Stimulated activated CD8-positive, alpha-beta memory T cell treated with anti-CD3 and anti-CD28 coated beads, Interleukin-4, amount 100 ng/mL, for 4 hours (primary cell): ENCODE results near the gene SH2D6.
"Not testable (repeated sequence)": the region's sequence is repeated elsewhere in the genome, so short reads cannot be mapped to it uniquely, and the experiment has no call there.

Source experiments
- DNase-seq, 2 donors: peaks; one replicate each; pipeline ENCODE4 v3.0.0-alpha.2; 2020; ENCODE audit warnings: low read depth in 2 of 2, low spot score in 1 of 2

Gene SH2D6

DNA sequence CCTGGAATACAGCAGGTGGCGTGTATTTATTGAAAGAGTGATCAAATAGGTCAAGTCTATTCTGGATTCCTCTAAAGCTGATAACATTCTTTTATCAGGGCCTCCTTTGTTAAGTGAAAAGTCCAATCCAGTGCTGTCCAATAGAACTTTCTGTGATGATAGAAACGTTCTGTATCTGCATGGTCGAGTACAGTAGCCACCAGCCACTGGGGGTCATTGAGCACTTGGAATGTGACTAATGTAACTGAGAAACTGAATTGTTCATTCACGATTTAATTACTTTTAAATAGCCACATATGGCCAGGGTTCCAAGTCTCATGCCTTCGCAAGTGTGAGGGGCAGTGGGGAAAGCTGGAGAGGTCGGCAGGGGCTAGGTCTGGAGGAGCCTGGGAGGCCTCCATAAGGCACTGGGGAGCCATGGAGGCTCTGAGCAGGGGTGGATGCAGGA, 20.5 kb downstream of the SH2D6 start:
- DNase-seq: no peak

DNA sequence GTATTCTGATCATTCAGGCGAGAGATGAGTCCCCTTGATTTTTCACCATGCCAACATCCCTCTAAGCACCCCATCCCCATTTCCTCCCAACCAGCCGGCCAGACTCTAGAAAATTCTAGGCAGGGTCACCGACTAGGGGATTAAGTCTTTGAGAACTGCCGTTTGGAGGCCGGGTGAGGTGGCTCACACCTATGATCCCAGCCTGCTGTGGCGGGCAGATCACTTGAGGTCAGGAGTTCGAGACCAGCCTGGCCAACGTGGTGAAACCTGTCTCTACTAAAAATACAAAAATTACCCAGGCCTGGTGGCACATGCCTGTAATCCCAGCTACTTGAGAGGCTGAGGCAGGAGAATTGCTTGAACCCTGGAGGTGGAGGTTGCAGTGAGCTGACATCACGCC, 21.1 kb downstream of the SH2D6 start:
- DNase-seq: not testable (repeated sequence)

DNA sequence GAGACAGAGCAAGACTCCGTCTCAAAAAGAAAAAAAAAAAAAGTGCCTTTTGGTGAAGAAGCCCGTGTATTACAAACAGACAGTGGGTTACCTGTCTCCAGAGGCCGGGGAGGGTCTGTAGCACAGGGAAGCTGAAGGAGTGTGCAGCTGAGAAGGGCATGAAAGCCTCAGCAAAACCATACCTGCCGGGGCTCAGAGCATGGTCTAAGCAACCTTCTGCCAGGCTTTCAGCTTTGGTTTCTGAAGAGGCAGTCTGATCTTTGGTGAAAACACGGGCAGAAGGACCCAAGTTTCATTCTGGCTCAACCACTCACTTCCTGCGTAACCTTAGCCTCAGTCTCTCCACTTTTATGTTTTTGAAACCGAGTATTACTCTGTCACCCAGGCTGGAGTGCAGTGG, 21.5 kb downstream of the SH2D6 start:
- DNase-seq: no peak

DNA sequence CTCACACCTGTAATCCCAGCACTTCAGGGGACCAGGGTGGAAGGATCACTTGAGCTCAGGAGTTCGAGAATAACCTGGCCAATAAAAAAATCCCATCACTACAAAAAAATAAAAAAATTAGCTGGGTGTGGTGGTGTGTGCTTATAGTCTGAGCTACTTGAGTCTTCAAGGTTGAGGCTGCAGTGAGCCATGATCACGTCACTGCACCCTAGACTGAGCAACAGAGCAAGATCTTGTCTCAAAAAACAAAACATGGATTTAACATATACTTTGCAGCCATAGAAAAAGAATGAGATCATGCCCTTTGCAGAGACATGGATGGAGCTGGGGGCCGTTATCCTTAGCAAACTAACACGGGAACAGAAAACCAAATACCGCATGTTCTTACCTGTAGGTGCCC, 22.2 kb downstream of the SH2D6 start:
- no peak for DNase-seq

DNA sequence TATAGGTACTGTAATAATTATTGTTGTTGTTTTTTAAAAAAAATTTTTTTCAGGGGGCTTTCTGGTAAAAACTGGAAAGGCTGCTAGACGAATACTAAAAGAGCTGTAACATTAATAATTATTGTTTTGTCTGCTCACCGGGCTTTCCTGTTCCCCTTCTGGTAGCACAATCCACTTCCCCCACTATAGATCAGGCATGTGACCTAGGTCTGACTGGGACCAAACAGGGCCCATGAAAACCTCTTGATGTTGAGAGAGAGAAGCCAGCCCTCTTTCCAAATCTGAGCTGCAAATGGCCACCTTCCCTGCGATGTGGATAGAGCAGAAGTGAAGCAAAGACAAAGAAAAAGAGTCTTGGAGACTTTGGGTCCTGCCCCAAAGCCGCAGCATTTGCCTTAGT, 23.4 kb downstream of the SH2D6 start:
- DNase-seq: no peak

DNA sequence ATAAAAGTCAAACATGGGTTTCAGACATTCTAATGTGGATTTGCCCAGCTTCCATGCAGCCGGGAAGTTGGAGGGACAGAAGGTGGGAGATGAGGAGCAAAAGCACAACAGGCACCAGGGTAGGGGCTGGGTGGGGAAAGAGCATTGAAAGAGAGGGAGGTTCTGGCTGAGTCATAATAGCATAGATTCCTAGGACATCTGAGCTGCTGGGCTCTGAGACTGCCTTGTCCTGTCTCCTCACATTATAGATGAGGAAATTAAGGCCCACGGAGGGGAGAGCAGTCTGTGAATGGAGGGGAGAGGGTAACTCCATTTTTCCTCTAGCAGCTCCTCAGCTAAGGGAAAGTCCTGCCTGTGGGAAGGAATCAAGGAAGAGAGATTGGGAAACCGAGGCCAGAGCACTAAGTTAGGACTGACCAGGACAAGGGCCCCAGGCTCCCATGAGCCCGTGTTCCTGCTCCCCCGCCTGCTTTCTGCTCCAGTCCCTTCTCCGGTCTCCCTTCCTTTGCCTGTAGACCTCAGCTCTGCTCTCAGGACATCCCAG, 26.2 kb downstream of the SH2D6 start:
- no peak for DNase-seq

DNA sequence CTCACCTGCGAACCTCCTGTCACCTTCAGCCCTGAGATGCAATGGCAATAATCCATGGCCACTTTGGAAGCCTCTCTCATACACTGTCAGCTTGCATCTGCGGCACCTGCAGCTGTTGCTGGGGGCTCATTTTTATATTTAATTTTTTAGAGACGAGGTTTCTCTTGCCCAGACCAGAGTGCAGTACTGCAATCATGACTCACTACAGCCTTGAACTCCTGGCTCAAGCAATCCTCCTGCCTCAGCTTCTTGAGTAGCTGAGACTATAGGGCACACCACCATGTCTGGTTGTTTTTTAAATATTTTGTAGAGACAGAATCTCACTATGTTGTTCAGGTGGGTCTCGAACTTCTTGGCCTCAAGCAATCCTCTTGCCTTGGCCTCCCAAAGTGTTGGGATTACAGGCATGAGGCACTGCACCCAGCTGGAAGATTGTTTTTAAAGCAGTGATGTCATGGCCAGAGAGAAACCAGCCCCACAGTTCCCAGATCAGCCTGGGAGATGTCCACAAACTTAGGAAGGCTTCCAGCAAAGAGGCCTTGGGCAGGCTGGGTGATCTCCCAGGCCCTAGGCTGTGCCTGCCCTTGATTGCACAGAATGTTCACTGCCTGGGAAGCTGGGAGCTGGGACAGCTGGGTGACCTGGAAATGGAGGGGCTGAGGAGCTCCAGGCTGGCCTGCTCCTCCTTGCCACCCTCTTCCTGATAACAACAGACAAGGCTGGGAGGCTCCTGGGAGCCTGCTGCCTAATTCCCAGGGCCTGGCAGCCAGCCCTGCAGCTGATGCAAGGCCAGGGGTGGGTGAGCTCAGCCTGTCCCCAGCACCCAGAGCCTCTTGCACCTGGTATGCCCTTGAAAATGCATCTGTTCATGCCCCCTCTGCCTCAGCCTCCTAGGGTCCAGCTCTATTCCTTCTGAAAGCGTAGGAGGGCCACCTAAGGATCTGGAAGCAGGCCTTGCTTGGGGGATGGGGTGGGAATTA, 27.1 kb downstream of the SH2D6 start:
- no peak for DNase-seq

DNA sequence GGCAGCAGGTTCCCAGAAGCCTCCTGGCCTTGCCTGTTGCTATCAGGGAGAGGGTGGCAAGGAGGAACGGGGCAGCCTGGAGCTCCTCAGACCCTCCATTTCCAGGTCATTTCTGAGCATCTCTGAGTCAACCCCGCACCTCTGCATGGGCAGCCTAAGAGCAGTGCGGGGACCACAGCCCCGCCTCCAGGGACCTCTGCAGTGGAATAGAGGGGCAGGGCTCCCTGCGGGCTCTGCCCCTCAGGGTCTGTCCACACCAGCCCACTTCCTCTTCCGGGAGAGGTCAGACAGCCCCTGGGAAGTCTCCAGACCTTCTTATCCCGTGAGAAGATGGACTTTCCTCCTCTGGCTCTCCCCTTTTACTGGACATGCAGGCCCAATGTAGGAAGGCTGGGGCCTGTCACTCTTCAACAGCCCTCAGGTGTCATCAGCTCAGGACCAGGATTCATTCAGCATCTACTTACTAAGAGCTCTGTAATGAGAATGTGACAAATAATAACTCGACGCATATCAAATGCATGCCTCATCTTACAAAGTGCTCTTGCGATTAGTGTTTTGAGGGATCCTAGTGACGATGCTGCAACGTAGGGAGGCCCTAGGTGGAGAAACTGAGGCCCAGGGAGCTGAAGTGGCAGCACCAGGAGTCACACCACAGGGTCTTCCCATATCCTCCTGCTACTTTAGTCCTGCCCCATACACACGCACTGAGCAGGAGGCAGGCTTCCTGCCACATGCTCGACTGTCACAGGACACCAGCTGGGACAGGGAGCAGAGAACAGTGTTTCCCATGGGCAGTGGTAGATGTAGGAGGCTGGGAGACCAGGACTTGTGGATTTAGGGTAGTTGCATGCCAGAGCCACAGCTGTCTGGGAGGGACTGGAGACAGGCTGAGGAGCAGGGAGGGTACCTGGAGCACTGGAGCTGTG, 28.0 kb downstream of the SH2D6 start:
- DNase-seq: no peak

DNA sequence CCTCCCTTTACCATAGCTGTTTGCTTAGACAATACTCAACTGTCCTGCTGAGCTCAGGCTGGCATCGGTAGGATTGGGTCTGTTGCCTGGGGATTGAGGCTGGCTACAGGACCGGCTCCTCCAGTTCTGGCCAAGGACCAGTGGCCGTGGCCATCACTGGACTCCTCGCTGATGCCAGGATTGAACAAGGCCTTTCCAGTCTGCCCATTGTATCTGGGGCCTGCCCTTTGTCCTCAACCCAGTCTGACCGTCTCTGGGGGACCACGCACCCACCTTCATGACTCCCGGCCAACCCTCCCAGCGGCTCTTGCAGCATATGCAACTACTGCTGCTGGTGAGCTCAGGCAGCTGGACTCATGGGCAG, 28.7 kb downstream of the SH2D6 start:
- DNase-seq: no peak

DNA sequence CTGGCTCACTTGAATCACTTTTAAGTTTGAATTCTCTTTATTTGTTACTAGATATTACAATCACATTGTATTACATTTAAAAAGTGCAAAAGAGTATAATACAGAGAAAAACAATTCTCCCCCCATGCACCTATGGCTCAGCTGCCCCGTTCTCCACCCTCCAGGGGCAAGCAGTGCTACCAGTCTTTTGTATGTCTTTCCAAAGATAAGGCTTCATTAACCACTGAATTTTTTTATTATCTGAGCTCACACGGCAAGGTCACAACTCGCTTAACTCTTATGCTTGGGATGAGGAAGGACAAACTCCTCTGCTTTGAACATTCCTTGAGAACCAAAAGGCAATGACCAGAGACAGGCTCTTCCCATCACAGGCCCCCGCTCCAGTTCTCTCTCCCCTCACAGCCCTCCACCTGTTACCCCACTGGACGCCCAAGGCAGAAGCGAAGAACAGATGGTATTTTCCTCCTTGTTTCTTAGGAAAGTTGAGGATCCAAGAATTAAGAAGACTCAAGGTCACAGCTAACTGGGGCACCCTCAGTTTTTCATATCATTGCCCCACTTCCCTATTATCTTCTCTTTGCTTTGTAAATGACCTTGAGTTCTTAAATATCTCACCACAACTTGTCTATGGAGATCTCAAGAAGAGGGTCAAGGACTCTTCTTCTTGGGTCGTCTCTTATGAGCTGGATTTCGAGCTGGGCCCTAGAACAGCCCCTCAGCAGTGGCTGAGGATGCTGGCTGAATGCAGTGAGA, 30.1 kb downstream of the SH2D6 start:
- no peak for DNase-seq

DNA sequence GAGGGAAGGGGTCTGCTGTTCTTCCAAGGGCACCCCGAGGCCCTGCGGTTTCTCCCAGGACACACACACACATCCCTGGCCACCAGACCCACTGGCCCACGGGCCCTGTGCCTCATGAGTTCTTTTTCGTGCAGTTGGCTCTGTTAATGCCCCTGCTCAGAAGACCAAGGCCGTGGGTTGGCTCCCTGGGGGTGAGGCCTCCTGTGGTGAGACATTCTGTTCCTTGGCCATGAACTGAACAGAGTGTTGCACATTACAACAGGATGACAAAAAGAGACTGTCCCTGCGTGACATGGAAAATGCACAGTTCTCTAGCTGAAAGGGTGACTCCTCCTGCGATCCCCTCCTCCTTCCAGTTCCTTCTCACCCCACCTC, 30.7 kb downstream of the SH2D6 start:
- no peak for DNase-seq

DNA sequence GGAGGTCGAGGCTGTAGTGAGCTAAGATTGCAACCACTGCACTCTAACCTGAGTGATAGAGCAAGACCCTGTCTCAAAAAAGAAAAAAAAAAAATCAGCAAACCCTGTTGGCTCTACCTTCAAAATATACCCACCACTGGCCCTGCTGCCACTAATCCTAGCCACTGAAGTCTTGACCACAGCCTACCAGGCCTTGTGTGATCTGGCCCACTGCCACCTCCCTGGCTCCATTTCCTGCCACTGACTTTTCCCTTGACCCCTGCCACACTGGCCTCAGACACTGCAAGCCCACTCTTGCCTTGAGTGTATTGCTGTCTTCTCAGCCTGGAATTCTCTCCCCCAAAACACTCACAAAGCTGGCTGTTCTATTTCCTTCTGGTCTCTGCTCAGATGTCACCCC, 33.7 kb downstream of the SH2D6 start:
- DNase-seq: no peak

DNA sequence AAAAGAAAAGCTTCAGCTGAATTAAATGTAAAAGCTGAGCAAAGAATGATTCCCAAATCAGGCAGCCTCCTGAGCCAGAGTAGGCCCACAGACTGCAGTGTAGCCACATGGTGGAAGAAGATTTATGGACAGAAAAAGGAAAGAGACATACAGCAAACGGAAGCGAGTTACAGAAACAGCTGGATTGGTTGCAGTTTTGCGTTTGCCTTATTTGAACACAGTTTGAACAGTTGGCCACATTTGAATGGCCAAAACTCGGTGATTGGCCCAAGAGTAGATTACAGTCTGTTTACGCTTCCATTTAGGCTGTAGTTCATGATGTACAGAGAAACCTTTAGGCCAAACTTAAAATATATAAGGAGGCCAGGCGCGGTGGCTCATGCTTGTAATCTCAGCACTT, 35.1 kb downstream of the SH2D6 start:
- no peak for DNase-seq

DNA sequence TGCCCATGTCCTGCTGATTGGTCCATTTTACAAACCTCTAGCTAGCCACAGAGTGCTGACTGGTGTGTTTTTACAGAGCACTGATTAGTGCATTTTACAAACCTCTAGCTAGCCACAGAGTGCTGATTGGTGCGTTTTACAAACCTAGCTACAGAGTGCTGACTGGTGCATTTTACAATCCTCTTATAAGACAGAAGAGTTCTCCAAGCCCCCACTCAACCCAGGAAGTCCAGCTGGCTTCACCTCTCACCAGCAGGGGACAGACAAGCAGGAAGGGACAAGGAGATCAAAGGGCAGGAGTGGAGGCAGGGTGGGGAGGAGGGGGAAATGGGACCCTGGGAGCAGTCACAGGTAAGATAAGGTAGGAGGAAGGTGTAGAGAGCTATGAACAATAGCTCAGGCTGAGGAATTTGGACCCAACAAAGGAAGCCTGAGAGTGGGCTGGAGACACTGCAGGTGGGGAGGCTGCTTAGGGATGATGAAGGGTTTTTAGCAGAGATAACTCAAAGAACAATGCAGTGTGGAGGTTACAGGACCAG, 37.1 kb downstream of the SH2D6 start:
- no peak for DNase-seq

DNA sequence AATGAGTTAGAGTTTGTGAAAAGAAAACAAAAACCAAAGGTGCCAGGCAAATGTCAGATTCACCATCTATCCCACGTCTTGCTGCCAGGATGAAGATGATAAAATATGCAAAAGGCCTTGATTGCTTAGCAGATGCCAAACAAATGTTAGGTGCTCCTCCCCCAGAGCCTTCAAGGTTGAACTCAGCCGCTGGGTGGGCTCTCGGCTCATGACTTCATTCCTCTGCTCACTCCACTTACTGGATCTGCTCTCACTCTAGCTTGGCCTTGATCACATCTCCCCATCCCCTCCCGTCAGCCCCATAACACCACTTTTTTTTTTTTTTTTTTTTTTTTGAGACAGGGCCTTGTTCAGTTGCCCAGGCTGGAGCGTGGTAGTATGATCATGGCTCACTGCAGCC, 38.5 kb downstream of the SH2D6 start:
- no peak for DNase-seq

DNA sequence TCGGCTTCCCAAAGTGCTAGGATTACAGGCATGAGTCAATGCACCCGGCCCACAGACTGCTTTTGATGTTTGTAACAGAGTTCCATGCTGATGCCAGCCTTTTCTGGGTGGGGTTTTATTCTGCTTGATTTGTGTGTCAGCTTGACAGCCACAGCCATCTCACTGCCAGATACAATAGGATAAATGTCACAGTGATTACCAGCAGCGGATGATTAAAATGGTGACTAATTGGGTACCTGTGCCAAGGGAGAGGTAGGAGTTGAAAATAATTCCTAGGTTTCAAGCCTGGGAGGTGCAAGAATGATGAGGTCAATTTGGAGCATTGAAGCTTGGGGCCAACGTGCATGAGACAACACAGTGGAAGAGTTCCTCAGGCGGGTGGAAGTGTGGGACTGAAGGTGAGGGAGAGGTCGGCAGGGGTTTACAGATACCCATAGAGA, 39.4 kb downstream of the SH2D6 start:
- no peak for DNase-seq

DNA sequence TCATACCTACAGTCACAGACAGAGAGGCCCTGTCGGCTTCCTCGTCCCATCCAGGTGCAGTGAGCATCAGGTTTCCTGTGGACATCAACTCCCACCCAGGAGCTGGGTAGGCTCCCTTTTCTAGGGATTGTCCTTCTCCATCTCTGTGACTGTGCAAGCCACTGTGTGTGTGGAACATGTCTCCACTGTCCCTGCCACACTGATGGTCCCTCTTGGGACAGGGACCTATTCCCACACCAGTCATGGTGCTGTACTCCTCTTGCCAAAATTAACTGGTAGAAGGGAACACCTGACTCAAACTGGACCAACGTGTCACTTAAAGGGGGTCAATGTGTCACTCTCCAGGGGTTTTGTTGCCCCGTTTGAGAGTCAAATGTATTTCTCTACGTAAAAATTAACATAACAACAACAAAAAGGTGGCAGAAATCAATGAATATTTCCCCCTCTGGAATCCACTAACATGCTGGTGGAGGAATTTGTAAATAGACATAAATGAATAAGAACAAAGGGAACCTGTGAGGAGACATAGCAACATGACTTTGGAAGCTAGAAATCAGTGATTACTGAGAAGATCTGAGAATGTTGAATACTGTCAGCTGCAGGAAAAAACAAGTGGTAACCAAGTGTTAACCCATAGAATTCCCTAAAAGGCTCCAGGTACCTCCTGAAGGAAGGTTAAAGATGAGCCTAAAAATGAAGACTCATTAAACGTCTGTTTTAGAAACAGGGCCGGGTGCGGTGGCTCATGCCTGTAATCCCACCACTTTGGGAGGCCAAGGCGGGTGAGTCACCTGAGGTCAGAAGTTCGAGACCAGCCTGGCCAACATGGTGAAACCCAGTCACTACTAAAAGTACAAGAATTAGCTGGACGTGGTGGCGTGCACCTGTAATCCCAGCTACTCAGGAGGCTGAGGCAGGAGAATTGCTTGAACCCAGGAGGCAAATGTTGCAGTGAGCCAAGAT, 40.4 kb downstream of the SH2D6 start:
- no peak for DNase-seq

DNA sequence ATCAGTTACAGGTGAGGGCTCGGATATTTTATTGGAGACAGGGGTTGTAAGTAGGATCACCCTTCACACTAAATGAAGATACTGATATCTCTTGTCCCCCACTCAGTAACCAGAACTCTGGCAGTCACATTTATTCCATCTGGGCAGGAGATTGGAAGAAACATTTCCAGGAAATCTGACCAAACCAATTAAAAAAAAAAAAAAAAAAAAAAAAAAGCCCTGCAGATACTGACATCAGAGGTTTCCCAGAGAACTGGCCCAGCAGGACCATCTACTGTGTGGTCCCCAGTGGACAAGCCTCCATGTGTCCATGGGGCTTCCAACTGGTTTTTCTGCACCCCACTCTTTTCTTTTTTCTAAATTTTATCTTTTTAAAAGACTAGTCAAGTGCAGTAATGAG, 41.3 kb downstream of the SH2D6 start:
- DNase-seq: no peak

DNA sequence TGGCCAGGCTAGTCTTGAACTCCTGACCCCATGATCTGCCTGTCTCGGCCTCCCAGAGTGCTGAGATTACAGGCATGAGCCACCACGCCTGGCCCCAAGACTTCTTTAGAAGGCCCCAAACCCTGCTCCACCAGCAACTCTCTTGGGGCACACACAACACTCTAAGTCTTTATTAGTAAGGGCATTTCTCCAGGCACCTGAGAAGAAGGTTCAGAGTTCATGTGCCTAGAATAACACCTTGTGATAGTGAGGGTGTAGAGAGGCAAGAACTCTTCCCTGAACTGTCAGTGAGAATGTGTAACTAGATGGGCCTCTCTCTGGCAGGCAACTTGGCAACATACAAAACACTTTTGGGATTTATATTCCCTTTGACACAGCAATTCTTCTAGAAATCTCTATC, 43.8 kb downstream of the SH2D6 start:
- no peak for DNase-seq
